ENCODE results near the gene PLEKHA5. TPM values are rescaled to one million over a fixed set of nuclear protein-coding genes. Genes with fewer than 3 reads are reported as not detected.

The PLEKHA5 gene
- polyA plus RNA-seq, 4 donors: 13.2 to 36.2 (median 19.6) TPM

DNA sequence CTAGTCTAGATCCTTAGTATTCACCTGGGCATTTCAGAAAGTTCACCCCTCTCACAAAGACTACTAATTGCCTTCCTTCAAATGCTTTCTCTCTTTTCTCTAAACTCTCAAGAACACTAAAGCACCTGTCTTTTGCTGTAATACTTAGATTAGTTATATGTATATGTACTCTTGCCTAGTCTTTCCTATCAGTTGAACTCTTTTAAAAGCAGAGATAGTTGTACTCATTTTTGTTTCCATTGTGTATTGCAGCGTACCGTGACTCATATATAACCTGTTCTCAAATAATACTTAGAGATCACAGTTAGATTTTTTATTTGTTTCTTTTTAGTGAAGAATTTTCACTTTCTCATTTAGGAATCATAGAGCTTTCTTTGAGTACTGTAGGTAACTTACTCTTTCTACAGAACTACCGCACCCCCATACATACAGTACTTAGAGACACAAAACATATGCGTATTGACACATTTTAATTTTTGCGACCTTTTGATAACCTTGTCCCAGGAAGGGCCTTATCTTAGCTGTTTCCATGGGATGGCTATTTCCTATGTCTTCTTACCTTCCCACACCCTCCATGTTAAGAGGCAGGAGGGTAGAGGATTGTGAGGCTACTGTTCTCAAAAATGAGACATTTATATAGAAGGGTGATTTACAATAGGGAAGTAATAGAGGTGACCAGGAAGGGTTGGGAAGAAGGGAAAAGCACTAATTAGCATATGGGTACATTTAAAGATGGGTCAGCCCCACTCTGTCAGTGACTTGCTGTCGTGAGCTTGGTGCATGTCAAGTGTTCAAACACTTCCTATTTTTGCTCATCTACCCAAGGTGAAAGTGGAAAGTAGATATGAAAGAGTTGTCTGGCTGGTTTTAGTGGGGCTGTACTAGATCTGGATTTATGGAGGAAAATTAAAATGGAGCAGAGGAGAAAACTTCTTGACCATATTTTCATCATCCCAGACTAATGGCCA is 74.3 kb downstream of the PLEKHA5 start:
- no peaks in the 10 kb centered on the region for H3K9me3 ChIP-seq (ENCODE audit: control insufficient read depth in 2 of 2, insufficient read depth in 1 of 2, low read depth in 1 of 2, low read length in 1 of 2)
- no peaks in the 10 kb centered on the region for H3K4me1 ChIP-seq (ENCODE audit: control insufficient read depth in 3 of 3, insufficient read depth in 2 of 3, low read depth in 1 of 3, low read length in 2 of 3)
- no peaks in the 10 kb centered on the region for H3K27me3 ChIP-seq (ENCODE audit: control insufficient read depth in 3 of 3, insufficient read depth in 3 of 3, low read length in 3 of 3)
- DNase-seq: no peak
- 92 to 96% (median 92%) methylated on average over 6 of the region's 6 CpGs for WGBS, 3 donors
- no peak overlapping the region for H3K4me3 ChIP-seq (ENCODE audit: low read depth in 1 of 3, low read length in 3 of 3)
- no peak overlapping the region for H3K27ac ChIP-seq (ENCODE audit: low read depth in 1 of 3, low read length in 2 of 3)
- H3K36me3 ChIP-seq (ENCODE audit: control insufficient read depth in 3 of 3, insufficient read depth in 2 of 3, low read depth in 1 of 3, low read length in 3 of 3): no peaks in the 10 kb centered on the region
- no peak for FAIRE-seq

- FAIRE-seq (no peak), DNase-seq (no peak)
- Histone ChIP-seq H3K27me3 (ENCODE audit: control insufficient read depth in 3 of 3, insufficient read depth in 3 of 3, low read length in 3 of 3) (no peaks in the 10 kb centered on the region), H3K27ac (ENCODE audit: low read depth in 1 of 3, low read length in 2 of 3) (no peak overlapping the region), H3K4me1 (ENCODE audit: control insufficient read depth in 3 of 3, insufficient read depth in 2 of 3, low read depth in 1 of 3, low read length in 2 of 3) (no peaks in the 10 kb centered on the region), H3K36me3 (ENCODE audit: control insufficient read depth in 3 of 3, insufficient read depth in 2 of 3, low read depth in 1 of 3, low read length in 3 of 3) (no peaks in the 10 kb centered on the region), H3K9me3 (ENCODE audit: control insufficient read depth in 2 of 2, insufficient read depth in 1 of 2, low read depth in 1 of 2, low read length in 1 of 2) (peaks cover 0 to 6% of the 10 kb centered on the region in 2 donors), H3K4me3 (ENCODE audit: low read depth in 1 of 3, low read length in 3 of 3) (no peak overlapping the region)
- 64 to 91% (median 87%) methylated on average over 4 of the region's 4 CpGs for WGBS, 3 donors
These were observed 75.6 kb downstream of the PLEKHA5 start for GRCh38 chr12:19205120-19205519.

DNA sequence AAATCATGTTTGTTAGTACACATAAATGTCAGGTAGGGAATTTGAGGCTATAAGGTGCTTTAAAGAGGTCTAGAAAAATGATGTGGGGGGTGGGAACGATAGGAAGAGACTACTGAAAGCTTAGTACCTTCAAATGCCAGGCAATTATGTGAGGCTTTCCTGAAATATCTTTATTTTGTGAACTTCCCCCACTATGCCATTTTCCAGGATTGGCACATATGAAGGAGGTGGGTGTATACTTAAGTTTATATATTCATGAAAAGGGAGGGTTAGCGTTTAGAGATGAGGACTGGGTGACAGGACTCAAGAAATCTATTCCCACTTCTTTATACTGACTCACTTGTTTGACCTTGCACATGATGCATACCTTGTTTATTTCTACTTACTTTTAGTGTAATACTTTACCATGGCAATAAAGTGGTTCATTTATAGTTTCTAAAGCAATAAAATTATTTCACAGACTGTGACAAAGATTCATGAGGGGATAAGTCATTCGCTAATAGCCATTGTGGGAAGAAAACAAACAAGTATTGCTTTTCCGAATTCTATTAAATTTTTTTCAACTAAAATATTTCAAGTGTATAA is 77.1 kb downstream of the PLEKHA5 start:
- FAIRE-seq (no peak), DNase-seq (peak in 1 of 2 donors; percentile 16)
- Histone ChIP-seq H3K4me3 (ENCODE audit: low read depth in 1 of 3, low read length in 3 of 3) (no peak overlapping the region), H3K4me1 (ENCODE audit: control insufficient read depth in 3 of 3, insufficient read depth in 2 of 3, low read depth in 1 of 3, low read length in 2 of 3) (no peaks in the 10 kb centered on the region), H3K9me3 (ENCODE audit: control insufficient read depth in 2 of 2, insufficient read depth in 1 of 2, low read depth in 1 of 2, low read length in 1 of 2) (peaks cover 0 to 6% of the 10 kb centered on the region in 2 donors), H3K27me3 (ENCODE audit: control insufficient read depth in 3 of 3, insufficient read depth in 3 of 3, low read length in 3 of 3) (no peaks in the 10 kb centered on the region), H3K27ac (ENCODE audit: low read depth in 1 of 3, low read length in 2 of 3) (no peak overlapping the region), H3K36me3 (ENCODE audit: control insufficient read depth in 3 of 3, insufficient read depth in 2 of 3, low read depth in 1 of 3, low read length in 3 of 3) (peaks cover 0 to 3% (median 0%) of the 10 kb centered on the region in 3 donors)
- WGBS, 3 donors: 79 to 84% (median 79%) methylated on average over 4 of the region's 4 CpGs

DNA sequence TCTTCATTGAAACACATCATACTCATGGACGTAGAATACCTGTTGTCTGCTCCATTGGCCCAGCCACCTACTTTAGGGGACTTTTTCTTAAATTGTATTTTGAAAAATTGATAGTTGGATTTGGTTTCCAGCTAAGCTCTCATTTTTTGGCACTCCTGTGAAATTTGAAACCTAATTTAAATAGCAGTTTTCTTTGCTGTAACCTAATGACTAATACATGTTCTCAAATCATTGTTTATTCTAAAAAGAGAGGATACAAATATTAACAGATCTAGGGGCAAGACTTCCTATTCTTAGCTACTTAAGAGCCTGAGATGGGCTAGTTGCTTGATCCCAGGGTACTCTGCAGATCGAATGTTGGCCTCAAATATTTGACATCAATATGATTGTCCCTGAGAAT is 78.9 kb downstream of the PLEKHA5 start:
- Histone ChIP-seq H3K9me3 (ENCODE audit: control insufficient read depth in 2 of 2, insufficient read depth in 1 of 2, low read depth in 1 of 2, low read length in 1 of 2) (peaks cover 0 to 6% of the 10 kb centered on the region in 2 donors), H3K27ac (ENCODE audit: low read depth in 1 of 3, low read length in 2 of 3) (no peak overlapping the region), H3K27me3 (ENCODE audit: control insufficient read depth in 3 of 3, insufficient read depth in 3 of 3, low read length in 3 of 3) (no peaks in the 10 kb centered on the region), H3K4me1 (ENCODE audit: control insufficient read depth in 3 of 3, insufficient read depth in 2 of 3, low read depth in 1 of 3, low read length in 2 of 3) (no peaks in the 10 kb centered on the region), H3K36me3 (ENCODE audit: control insufficient read depth in 3 of 3, insufficient read depth in 2 of 3, low read depth in 1 of 3, low read length in 3 of 3) (peaks cover 0 to 3% (median 0%) of the 10 kb centered on the region in 3 donors), H3K4me3 (ENCODE audit: low read depth in 1 of 3, low read length in 3 of 3) (no peak overlapping the region)
- WGBS, 3 donors: 31 to 47% (median 47%) methylated on average over 2 of the region's 2 CpGs
- DNase-seq (no peak), FAIRE-seq (no peak)

GRCh38 chr12:19209661-19210060 is 80.1 kb downstream of the PLEKHA5 start:
- H3K9me3 ChIP-seq (ENCODE audit: control insufficient read depth in 2 of 2, insufficient read depth in 1 of 2, low read depth in 1 of 2, low read length in 1 of 2): peaks cover 0 to 6% of the 10 kb centered on the region in 2 donors
- whole genome bisulfite sequencing, 3 donors: 82 to 83% (median 83%) methylated on average over 2 of the region's 2 CpGs
- H3K4me3 ChIP-seq (ENCODE audit: low read depth in 1 of 3, low read length in 3 of 3): no peak overlapping the region
- peaks cover 0 to 3% (median 0%) of the 10 kb centered on the region in 3 donors for H3K36me3 ChIP-seq (ENCODE audit: control insufficient read depth in 3 of 3, insufficient read depth in 2 of 3, low read depth in 1 of 3, low read length in 3 of 3)
- H3K27me3 ChIP-seq (ENCODE audit: control insufficient read depth in 3 of 3, insufficient read depth in 3 of 3, low read length in 3 of 3): no peaks in the 10 kb centered on the region
- no peaks in the 10 kb centered on the region for H3K4me1 ChIP-seq (ENCODE audit: control insufficient read depth in 3 of 3, insufficient read depth in 2 of 3, low read depth in 1 of 3, low read length in 2 of 3)
- DNase-seq: no peak
- FAIRE-seq: no peak
- no peak overlapping the region for H3K27ac ChIP-seq (ENCODE audit: low read depth in 1 of 3, low read length in 2 of 3)

DNA sequence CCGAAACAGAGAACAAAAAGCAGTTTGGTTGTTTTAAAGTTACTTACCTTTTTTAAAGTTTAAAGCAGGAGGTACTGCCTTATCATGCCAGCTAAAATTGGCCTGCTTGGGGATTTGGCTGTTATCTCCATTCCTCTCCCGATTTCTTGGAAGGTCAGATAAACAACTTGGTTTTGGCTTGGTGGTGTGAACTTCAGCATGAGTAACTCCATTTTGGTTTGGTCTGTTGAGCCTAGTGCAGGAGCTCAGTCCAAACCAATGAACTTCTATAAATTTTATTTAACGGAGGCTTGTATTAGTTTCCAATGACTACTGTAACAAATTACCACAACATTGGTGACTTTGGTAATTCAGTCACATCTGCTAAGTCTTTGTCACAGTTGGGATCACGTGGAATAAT is 82.3 kb downstream of the PLEKHA5 start:
- Histone ChIP-seq H3K9me3 (ENCODE audit: control insufficient read depth in 2 of 2, insufficient read depth in 1 of 2, low read depth in 1 of 2, low read length in 1 of 2) (peaks cover 0 to 6% of the 10 kb centered on the region in 2 donors), H3K27me3 (ENCODE audit: control insufficient read depth in 3 of 3, insufficient read depth in 3 of 3, low read length in 3 of 3) (no peaks in the 10 kb centered on the region), H3K4me3 (ENCODE audit: low read depth in 1 of 3, low read length in 3 of 3) (no peak overlapping the region), H3K4me1 (ENCODE audit: control insufficient read depth in 3 of 3, insufficient read depth in 2 of 3, low read depth in 1 of 3, low read length in 2 of 3) (no peaks in the 10 kb centered on the region), H3K27ac (ENCODE audit: low read depth in 1 of 3, low read length in 2 of 3) (no peak overlapping the region), H3K36me3 (ENCODE audit: control insufficient read depth in 3 of 3, insufficient read depth in 2 of 3, low read depth in 1 of 3, low read length in 3 of 3) (peaks cover 0 to 3% (median 0%) of the 10 kb centered on the region in 3 donors)
- 87 to 88% (median 87%) methylated on average over 4 of the region's 4 CpGs for WGBS, 3 donors
- FAIRE-seq (no peak), DNase-seq (no peak)

DNA sequence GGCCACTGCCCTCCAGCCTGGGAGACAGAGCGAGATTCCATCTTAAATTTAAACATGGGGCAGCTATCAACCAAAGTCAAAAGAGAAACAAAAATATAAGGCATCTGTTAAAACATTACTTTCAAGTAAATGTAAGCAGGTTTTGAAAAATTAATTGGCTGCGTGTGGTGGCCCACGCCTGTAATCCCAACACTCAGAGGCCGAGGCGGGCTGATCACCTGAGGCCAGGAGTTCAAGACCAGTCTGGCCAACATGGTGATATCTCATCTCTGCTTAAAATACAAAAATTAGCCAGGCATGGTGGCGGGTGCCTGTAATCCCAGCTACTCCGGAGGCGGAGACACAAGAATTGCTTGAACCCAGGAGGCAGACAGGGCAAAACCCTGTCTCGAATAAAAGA is 82.7 kb downstream of the PLEKHA5 start:
- Histone ChIP-seq H3K4me3 (ENCODE audit: low read depth in 1 of 3, low read length in 3 of 3) (no peak overlapping the region), H3K9me3 (ENCODE audit: control insufficient read depth in 2 of 2, insufficient read depth in 1 of 2, low read depth in 1 of 2, low read length in 1 of 2) (peaks cover 0 to 6% of the 10 kb centered on the region in 2 donors), H3K27ac (ENCODE audit: low read depth in 1 of 3, low read length in 2 of 3) (no peak overlapping the region), H3K36me3 (ENCODE audit: control insufficient read depth in 3 of 3, insufficient read depth in 2 of 3, low read depth in 1 of 3, low read length in 3 of 3) (peaks cover 0 to 3% (median 0%) of the 10 kb centered on the region in 3 donors), H3K4me1 (ENCODE audit: control insufficient read depth in 3 of 3, insufficient read depth in 2 of 3, low read depth in 1 of 3, low read length in 2 of 3) (no peaks in the 10 kb centered on the region), H3K27me3 (ENCODE audit: control insufficient read depth in 3 of 3, insufficient read depth in 3 of 3, low read length in 3 of 3) (no peaks in the 10 kb centered on the region)
- no peak for FAIRE-seq
- DNase-seq: no peak
- 96 to 98% (median 96%) methylated on average over 9 of the region's 9 CpGs for WGBS, 3 donors

- Histone ChIP-seq H3K27ac (ENCODE audit: low read depth in 1 of 3, low read length in 2 of 3) (no peak overlapping the region), H3K4me3 (ENCODE audit: low read depth in 1 of 3, low read length in 3 of 3) (no peak overlapping the region), H3K36me3 (ENCODE audit: control insufficient read depth in 3 of 3, insufficient read depth in 2 of 3, low read depth in 1 of 3, low read length in 3 of 3) (peaks cover 0 to 3% (median 0%) of the 10 kb centered on the region in 3 donors), H3K9me3 (ENCODE audit: control insufficient read depth in 2 of 2, insufficient read depth in 1 of 2, low read depth in 1 of 2, low read length in 1 of 2) (peaks cover 0 to 6% of the 10 kb centered on the region in 2 donors), H3K27me3 (ENCODE audit: control insufficient read depth in 3 of 3, insufficient read depth in 3 of 3, low read length in 3 of 3) (no peaks in the 10 kb centered on the region), H3K4me1 (ENCODE audit: control insufficient read depth in 3 of 3, insufficient read depth in 2 of 3, low read depth in 1 of 3, low read length in 2 of 3) (no peaks in the 10 kb centered on the region)
- DNase-seq (no peak), FAIRE-seq (no peak)
- 85 to 94% (median 91%) methylated on average over 1 of the region's 1 CpG for WGBS, 3 donors
These were observed 84.5 kb downstream of the PLEKHA5 start for GRCh38 chr12:19214020-19214419.
